T follicular helper cell (primary cell): ENCODE results near the gene SNX30.

Experiments used
- DNase-seq: peaks from one replicate; pipeline ENCODE4 v3.0.0-alpha.2; 2020; ENCODE audit warnings: low read depth

SNX30 gene

DNA sequence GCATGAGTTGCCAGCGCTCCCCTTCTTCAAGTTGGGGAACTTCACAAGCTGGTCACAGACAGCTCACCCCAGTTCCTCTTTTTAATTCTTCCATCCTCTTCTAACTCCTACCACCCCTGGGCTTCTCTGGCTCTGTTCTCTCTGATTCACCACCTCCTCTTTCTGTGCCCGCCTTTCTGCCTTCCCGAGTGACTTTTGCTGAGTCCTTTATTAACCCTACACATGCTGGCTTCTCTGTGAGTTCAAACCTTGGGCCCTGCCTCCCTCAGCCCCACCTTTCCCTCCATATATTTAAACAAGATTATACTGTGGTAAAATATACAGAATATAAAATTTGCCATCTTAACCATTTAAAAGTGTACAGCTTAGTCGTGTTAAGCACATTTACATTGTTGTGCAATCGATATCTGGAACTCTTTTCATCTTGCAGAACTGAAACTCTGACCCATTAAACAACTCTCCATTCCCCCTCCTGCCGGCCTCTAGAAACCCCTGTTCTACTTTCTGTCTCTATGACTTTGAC is 108.1 kb downstream of the SNX30 start:
- no peak for DNase-seq

DNA sequence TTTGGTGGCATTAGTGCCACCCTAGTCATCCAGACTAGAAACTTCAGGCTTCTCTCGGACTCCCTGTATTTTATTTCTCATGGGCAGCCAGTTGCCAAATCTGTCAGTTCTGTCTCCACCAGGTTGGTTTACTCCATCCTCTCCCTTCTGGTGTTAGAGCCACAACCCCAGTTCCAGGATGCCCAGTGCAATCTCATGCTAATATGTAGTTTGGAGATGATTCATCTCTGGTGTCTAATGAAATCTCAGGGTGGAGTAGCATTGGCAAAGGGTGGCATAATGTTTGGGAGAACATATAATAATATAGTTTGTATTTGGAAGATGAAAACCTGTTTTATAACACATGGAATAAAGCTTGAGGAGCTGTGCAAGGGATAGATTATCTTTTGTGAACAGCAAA is 109.9 kb downstream of the SNX30 start:
- no peak for DNase-seq

DNA sequence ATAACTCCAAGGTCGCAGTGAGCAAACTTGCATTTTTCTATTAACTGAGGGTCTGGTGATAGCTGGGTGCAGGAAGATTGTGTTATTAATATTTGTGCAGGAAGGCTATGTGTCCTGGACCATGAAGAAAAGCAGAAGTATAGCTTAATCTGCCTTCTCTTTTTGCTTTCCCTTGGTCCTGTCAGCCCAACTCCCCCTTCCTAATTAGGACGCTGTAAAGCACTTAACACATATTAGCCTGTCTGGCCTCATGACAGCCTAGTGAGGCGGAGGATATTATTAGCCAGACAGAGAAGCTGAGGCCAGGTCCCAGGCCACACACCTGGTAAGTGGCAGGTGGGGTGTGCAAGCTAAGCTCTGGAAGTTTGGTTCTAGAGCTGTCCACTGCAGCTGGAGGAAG is 110.6 kb downstream of the SNX30 start:
- no peak for DNase-seq

DNA sequence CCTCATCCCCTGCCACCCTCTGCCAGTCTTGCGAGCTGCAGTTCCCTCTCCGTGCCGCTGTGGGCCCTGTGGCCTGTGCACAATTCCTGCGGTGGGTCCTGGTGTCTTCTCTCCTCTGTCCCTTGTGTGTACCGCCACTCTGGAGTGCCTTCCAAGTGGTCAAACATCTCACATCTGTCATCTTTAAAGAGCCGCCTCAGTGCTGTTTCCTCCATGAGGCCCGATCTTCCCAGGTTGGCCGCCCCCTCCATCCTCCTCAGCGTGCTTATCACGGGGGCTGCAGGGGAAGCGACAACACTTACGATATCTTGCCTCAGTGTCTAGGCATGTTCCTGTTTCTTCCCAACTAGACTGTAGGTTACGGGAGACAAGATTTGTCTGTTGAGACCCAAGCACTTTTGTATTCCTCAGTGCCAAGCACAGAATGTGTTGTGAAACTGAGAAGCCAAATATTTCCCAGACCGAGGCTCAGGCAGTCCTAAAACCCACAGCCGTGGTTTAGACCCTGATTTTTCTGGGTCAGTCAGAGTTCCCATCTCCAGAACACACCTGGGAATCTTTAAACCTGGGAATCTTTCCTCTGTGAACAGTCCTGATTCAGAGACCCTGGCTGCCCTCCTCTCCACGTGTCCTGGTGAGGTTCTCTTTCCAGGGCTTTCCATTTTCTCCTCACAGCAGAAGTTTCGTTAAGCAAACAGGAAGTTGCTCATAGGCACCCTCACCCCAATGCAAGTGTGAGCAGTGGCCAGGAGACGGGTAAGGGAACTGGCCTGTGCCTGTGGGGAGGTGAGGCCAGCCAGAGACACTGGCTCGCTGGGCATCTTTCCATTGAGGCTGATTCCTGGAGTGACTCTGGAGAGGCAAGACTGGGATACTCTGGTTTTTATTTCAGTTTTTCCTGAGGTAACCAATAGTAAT is 111.3 kb downstream of the SNX30 start:
- no peak for DNase-seq

DNA sequence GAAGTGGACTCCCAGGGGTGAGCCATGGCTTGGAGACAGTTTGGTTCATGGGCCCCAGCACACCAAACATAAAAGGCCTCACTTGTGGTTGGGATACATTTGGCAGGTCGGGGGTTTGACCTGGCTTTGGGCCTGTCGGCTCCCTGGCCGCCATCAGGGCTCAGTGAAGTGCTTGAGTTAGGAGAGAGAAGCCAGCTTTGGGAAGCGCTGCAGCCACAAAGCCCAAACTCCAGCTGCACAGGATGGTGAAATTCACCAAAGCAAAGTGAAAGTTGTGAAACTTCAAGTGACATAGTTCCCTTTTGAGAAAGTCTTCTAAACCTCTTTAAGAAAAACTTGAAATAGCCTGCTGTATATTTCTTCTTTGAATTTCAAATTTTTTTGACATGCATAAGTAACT is 112.7 kb downstream of the SNX30 start:
- no peak for DNase-seq

- no peak for DNase-seq
These were observed 113.2 kb downstream of the SNX30 start for GRCh38 chr9:112863746-112864145.

DNA sequence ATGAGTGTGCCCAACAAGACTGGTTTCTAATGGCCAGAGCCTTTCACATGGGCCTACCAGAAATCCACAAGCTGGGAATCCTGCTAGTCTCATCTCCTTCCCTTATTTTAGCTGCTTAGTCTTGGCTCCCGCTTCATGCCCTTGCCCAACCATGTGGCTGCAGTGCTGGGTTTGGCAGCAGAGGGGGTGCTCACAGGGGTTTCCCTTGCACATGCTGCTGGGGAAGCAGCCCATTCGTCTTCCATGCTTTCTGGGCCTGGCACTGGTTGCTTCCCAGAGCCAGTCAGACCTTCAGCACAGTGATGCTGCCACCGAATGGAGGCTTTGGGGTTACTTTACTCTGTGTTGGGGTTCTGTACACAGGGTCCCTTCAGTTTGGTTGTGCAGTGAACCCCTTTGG is 113.8 kb downstream of the SNX30 start:
- DNase-seq: no peak

DNA sequence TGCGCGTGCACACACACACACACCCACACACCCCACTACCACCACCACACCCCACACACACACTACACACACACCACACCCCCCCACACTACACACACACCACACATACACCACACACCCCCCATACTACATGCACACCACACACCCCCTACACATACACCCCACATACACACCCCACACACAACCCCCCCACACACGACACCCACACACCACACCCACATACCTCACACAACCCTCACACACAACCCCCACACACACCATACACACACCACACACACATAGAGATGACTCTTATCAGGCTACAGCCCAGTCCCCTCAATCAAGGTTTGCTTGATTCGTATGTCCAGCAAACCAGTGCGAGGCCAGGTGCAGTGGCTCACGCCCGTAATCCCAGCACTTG is 114.4 kb downstream of the SNX30 start:
- DNase-seq: no peak

- DNase-seq: no peak
These were observed 116.2 kb downstream of the SNX30 start for GRCh38 chr9:112866662-112867274.

DNA sequence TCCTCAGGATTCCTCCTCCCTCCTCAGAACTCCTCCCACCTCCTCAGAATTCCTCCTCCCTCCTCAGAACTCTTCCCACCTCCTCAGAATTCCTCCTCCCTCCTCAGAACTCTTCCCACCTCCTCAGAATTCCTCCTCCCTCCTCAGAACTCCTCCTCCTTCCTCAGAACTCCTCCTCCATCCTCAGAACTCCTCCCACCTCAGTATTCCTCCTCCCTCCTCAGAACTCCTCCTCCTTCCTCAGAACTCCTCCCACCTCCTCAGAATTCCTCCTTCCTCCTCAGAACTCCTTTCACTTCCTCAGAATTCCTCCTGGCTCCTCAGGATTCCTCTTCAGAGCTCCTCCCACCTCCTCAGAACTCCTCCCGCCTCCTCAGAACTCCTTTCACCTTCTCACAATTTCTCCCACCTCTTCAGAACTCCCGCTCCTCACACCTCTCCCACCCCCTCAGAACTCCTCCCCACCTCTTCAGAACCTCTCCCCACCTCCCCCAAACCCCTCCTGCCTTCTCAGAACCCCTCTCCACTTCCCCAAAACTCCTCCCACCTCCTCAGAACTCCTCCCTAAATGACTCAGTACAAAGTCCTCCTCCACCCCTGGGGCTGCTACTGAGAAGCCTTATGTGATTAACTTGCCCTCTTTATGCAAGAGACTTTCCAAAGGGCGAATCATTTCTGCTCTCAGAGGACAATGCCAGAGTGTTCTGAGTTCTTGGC is 116.9 kb downstream of the SNX30 start:
- no peak for DNase-seq

DNA sequence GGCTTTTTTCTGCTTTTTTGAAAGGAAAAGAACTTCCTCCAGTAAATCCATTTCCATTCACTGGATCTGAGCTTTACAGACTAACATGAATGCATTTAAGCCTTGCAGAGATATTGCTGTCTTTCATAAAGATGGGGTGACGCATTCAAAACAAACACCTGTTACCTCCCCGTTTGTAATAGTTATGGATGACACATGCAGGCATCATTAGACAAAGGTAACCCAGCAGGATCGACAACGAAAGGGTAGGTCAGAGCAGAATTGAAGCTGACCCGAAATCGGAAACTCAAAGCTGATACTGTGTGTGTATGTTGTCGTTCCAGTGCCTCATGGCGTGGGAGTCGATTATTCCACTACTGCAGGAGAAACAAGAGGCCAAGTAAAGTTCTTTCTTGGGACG is 117.9 kb downstream of the SNX30 start:
- DNase-seq: no peak

DNA sequence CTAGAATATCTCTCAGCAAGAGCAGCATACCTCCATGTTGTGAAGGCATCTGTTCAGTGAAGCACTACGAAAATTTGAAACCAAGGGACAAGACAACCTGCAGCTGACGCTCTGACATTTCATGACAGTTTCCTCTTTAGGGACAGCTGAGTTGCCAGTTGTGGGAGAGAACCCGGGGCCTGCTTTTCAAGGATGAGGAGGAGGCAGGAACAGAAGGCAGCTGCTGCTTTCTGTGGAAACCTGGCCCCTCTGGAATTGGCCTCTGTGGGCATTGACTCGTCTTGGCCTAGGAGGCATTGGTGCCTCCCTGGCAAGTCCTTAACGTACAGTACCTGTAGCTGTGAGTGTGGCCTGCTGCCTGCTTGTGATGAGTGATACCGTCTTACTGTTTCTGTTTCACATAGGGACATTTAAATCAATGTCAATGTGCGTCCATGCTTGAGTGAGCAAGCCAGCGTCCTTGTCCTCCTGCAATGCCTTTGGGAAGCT is 118.5 kb downstream of the SNX30 start:
- DNase-seq: no peak

DNA sequence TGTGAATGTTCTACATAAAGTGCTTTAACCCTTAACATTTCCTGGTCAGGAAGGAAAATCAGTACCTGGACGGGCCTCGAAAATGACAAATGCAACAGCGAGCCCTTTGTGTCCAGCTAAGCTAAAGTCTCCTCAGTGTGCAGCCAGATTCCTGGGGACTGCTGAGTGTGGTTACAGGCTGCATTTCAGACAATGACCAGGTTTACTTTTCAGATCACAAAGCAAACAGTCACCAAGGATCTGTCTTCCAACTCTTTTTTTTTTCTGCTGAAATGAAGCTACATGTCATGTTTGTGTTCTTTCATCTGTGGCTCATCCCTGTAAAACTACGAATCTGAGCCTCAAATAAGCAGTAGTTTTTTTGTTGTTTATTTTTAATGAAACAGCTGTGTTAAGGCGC is 119.4 kb downstream of the SNX30 start:
- DNase-seq: no peak

DNA sequence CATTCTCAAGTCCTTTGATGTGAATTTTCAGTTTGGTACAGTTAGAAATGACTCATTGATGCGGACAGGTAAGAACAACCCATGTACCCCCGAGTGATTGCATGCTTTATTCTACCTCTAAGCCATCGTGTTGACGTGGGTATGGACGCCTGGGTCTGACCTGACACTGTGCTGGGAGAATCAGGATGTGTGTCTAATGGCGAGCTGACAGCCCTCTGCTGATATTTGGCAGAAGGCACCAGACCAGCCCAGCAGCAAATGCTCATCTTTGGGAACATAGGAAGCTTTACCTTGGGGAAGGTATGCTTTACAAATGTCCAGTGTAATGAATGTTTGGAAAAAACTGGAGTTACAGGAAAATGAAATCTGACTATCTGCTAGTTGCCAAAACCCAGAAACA is 120.0 kb downstream of the SNX30 start:
- no peak for DNase-seq

- no peak for DNase-seq
These were observed 121.5 kb downstream of the SNX30 start for GRCh38 chr9:112872019-112872418.

GRCh38 chr9:112873773-112874405 is 123.3 kb downstream of the SNX30 start:
- no peak for DNase-seq

DNA sequence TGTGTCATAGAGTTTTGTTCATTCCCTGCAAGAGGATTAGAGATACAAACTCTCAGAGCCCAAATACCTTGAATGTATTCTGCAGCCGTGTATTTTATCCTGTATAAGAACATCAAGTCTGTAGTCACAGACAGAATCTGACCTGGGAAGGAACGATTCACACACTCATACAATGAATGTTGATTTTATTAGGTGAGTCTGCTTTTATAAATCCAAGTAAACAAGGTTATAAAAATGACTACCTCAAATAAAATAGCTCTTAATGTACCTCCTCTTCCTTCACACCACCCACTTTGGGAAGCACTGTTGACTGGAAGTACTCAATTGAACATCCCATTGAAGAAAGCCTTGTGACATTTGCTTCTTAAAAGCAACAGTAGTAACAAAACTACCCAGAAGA is 128.2 kb downstream of the SNX30 start:
- DNase-seq: no peak

DNA sequence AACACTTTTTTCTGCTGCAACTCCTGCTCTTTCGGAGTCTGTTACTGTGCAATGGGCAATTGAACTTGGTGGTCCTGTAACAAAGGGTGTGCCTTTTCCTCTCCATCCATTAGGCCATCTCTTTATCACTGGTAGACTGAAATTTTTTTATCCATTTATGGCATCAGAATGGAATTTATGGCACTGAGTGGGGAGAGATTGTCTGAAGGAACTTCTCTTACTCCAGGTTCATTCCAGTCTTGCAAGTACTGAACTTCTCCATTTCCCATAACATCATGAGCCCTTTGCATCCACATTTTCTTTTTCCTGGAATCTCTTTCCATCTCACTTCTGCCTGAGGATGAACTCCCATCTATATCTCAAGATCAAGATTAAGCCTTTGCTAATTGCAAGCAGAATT is 130.1 kb downstream of the SNX30 start:
- no peak for DNase-seq

- no peak for DNase-seq
These were observed 130.8 kb downstream of the SNX30 start for GRCh38 chr9:112881331-112881730.

DNA sequence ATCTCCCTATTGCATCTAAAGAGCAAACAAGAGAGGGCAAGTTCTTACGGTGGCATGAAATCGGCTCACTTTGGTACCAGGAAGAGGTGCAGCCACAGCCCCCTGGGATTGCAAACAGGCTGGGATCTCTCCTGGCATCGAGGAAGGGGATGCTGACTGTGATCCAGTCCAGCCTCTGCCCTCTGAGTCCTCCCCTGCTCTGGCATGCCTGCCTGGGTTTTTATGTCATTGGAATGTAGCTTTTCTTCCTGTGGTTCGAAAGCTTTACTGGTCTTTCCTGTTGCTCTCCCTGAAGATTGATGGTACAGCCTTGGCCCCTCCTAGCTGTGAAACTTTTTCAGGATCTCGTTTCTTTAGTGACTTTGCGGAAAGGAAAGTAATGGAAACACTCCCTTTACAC is 133.5 kb downstream of the SNX30 start:
- DNase-seq: no peak

DNA sequence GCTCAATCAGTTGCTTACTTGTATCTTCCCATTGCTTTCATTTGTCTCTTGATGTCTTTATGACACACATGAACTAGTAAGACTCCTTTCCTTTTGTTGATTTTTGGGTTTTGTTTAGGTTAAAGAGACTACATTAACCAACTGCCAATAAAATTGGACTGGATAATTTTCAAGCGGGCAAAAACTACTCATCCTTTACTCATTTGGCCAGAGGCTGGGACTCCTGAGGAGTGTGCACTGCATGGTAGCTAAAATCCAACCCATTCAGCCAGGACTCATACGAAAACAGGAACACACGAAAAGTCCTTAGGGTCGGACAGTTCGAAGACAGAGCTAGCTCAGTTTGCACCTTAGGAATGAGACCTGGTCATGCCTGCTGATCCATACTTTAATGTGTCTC is 134.2 kb downstream of the SNX30 start:
- no peak for DNase-seq

GRCh38 chr9:112885324-112885723 is 134.8 kb downstream of the SNX30 start:
- DNase-seq: no peak
